GM21528 (cell line): ENCODE data around the gene ZNF135.

Source experiments
- ATAC-seq: cut with Tn5 transposase; IDR thresholded peaks from one replicate; pipeline ENCODE4 v1.9.1; 2021; ENCODE audit warnings: mild to moderate bottlenecking, moderate library complexity; ENCODE audit not compliant: unreplicated experiment, low FRiP score

Gene ZNF135

GRCh38 chr19:58059003-58059670, at the start of gene ZNF135:
Gene ZNF135 (plus strand): TSS chr19:58059282. CDS start chr19:58060003, 721 bp downstream.
- no peak for ATAC-seq

DNA sequence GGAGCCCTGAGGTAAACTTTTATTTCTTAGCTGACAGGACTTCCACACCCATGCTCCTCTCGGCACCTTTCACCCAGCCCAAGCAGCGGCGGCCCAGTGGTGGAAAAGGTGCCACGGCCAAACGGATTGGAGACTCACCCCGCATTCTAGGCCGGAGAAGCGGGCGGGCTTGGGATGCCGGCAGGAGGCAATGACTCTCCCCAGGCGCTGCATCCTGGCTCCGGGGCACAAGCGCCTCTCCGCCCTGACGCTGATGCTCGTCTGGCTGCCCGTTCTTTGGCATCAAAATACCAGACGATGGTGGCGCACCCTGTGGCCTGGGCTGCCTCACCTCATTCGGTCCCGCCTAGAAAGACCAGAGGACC, 49.8 kb upstream of the ZNF135 start:
- no peak for ATAC-seq

- ATAC-seq, result no peak
Observed at GRCh38 chr19:58009666-58010301, 49.3 kb upstream of the ZNF135 start.

- no peak for ATAC-seq
Observed at GRCh38 chr19:58010507-58010906, 48.6 kb upstream of the ZNF135 start.

DNA sequence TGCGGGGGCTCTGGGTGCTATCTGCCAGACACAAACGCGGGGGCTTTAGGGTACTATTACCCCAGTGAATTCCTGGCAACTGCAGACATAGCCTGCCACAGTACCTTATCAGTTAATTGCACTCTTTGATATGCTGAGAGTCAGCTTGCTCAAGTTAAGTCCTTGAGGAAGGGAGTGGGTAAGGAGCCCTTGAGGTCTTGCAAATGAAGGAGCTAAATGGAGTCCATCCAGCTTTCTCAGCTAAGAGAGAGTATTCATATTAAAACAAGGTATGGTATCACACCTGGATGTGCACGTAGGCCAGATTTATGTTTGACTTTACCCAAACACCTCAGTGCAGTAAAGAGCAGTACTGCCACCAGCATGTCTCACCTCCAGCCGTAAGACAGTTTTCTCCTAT, 44.9 kb upstream of the ZNF135 start:
- no peak for ATAC-seq

- no peak for ATAC-seq
Observed at GRCh38 chr19:58020129-58020528, 39.0 kb upstream of the ZNF135 start.

- ATAC-seq, result no peak
Observed at GRCh38 chr19:58021541-58022282, 37.4 kb upstream of the ZNF135 start.

DNA sequence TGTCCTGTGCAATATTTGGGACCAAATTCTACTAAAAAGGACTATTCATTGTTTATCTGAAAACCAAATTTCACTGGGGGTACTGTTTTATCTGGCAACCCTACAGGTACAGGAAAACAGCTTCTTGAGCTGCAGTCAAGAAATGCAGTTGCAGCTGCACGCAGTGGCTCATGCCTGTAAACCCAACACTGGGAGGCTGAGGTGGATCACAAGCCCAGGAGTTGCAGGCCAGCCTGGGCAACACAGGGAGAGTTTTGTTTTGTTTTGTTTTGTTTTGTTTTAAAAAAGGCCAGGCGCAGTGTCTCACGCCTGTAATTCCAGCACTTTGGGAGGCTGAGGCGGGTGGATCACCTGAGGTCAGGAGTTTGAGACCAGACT, 36.8 kb upstream of the ZNF135 start:
- no peak for ATAC-seq

DNA sequence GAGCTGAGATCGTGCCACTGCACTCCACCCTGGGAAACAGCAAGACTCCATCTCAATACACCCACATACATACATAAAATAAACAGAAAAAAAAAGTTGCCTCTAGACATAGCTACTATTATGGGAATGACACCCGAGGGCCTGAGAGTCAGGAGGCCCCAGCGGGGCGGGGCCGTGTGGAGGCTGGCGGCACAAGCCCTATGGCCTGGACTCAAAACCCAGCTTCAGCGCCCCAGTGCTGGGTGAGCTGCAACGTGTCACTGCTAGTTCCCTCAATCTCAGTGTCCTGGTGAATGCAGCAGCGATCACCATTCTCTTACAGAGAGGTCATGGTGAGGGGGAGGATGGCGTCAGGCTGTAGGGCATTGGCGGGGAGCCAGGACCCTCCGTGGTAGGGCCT, 34.4 kb upstream of the ZNF135 start:
- ATAC-seq, result no peak

DNA sequence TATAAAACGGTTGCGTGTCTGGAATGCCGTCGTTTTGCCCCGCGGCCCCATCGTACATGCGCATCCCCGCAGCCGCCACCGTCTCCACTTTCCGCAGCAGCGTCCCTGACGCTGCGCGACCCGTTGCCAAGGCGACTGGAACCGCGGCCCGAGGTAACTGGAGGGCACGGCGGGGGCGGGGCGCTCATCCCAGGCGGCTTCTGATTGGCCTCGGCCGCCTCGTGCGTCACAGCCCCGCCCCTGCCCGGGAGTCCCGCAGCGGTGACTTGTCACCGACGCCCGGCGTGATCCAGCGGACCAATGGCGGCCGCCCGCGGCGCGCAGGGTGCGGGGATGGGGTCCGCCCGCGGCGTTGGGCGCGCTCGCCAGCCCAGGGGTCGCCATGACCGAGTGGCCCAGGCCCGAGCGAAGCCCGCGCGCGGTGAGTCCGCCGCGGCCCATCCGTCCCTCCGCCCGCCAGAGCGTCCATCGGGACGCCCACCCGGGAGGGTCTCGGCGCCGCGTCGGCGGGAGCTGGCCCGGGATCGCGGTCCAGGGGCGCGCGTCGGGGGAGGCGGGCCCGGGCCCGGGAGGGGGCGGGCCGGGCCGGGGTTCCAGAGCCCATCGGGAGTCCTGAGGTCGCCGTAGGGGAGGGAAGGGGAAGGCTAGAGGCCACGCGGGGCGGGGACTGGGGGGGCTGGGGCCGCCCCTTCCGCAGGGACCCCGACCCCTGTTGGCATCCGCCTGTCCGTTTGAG, 25.2 kb upstream of the ZNF135 start, which contains the start of gene ZSCAN1:
ZSCAN1 (plus strand) TSS at position 285 of the 736 bp plus-strand sequence. CDS start 3,812 bp downstream, outside the sequence.
- no peak for ATAC-seq

GRCh38 chr19:58034477-58034793, 24.6 kb upstream of the ZNF135 start:
- no peak for ATAC-seq

DNA sequence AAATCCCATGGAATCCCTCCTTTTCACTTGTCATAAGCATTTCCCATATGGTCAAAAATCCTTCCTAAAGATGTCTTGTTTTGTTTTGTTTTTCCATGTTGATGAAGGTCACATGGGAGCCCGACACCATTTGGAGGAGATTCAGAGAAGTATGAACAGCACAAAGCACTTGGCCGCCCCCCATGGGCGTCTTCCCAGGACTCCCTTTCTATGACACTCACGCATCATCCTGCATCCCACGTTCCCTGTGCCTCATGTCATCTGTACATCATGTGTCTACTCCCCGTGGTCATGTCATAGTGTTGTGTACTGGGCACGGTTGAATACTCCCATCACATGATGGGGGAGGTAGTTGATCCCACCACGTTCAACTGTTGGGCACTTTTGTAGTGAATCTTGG, 23.2 kb upstream of the ZNF135 start:
- no peak for ATAC-seq

DNA sequence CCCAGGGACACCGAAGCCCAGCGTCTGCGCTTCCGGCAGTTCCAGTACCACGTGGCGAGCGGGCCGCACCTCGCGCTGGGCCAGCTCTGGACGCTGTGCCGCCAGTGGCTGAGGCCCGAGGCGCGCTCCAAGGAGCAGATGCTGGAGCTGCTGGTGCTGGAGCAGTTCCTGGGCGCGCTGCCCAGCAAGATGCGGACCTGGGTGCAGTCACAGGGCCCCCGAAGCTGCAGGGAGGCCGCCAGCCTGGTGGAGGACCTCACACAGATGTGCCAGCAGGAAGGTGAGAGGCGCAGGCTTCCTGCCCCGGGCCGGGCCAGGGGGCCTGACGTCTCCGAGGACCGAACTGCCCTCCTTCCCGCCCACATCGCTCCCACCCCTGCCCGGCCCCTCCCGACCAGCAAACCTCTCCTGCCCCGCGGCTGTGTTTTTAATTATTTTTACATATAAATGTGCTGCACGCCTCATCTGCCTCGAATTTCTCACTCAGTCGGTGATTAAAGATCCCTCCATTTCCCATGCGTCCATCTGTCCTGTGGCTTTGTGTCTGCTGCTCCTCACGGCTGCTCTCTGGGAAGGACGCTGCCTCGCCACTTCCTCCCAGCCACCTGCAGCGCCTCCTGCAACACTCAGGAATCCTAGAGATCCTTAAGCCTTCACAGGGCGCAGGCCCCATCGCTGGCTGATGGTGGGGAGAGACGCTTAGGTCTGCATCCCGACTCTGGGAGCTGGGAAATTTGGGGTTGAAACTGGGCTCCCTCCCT, 21.0 kb upstream of the ZNF135 start:
- ATAC-seq, result no peak

- ATAC-seq, result no peak
Observed at GRCh38 chr19:58038688-58039204, 20.3 kb upstream of the ZNF135 start.

DNA sequence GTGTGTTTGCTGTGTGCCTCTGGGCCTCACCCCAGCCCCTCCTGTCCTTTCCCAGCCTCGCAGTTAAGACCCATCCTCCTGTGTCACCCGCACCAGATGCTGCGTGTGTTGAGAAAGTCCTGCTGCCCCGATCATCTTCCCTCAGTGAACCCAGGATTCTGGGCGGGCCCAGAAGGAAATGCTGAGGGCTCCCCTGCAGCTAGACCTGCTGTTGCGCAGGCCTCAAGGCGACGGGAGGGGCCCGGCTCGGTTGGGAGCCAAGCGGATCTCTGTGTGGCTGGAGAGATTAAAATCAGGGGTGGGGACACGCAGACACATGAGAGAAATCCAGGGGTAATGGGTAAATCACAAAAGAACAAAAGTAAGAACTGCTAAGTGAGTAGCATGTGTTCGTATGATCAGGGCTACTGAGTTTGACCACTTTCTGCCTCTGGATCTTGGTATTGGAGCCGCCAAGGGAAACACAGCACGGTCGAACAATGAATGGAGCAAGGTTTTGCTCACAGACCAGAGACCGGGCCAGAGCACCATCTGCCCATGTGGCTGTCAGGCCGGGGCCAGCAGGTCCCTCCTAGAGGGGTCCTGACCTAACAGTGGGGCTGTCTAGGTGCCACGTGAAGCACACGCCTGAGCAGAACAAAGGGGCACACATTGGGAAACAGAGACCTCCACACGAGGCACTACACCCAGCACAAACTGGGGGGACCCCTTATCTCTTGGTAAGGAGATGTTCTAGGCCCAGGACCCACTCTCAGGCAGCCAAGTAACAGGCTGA, 18.1 kb upstream of the ZNF135 start:
- no peak for ATAC-seq

GRCh38 chr19:58042495-58043340, 16.4 kb upstream of the ZNF135 start:
- ATAC-seq, result no peak

GRCh38 chr19:58044391-58044790, 14.7 kb upstream of the ZNF135 start:
- ATAC-seq, result no peak

DNA sequence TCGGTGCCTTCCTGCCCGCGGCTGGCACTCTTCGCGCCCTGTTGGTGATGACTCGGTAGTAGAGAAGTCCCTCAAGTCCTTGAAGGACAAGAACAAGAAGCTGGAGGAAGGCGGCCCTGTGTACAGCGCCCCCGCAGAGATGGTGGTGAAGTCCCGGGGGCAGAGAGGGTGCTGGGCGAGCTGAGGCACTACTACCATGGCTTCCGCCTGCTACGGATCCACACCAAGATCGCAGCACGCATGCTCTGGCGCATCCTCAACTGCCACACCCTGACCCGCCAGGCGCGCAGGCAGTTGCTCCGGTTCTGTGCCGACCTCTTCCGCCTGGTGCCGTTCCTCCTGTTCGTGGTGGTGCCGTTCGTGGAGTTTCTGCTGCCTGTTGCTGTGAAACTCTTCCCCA, 14.2 kb upstream of the ZNF135 start:
- ATAC-seq, result no peak
